GM12878 (cell line): ENCODE data around the gene MAD1L1. TPM values are rescaled to one million over a fixed set of nuclear protein-coding genes. Genes with fewer than 3 reads are reported as not detected.

Experiments
- ATAC-seq: fragments of 200-7000 bp; cut with Tn5 transposase; 3 replicates; pipeline ENCODE4 v1.9.1; 2020; ENCODE audit warnings: mild to moderate bottlenecking, moderate library complexity
- BruUV-seq: library from RNA; stranded (reverse); fragments of 400-500 nt; replicated peaks from 2 replicates; lab custom pipeline; 2021; lab: Mats Ljungman, UMichigan
- CTCF ChIA-PET: fragments of 300-600 bp; sonication (Branson Sonifier 250); formaldehyde crosslinking; extraction: SDS; loops from one replicate; lab custom pipeline; 2021; ENCODE audit warnings: inconsistent platforms; lab: Yijun Ruan, JAX
- POLR2A ChIA-PET: fragments of 350-600 bp; formaldehyde crosslinking; extraction: SDS; loops from one replicate; lab custom pipeline; 2021; ENCODE audit warnings: inconsistent platforms; lab: Charles Lee
- RAD21 ChIA-PET: fragments of 300-600 bp; sonication (Branson Sonifier 250); formaldehyde crosslinking; loops from one replicate; lab custom pipeline; 2023; ENCODE audit warnings: antibody characterized with exemption; ENCODE audit not compliant: unreplicated experiment; lab: Charles Lee
- SMC1A ChIA-PET: fragments of 300-600 bp; sonication (Branson Sonifier 250); formaldehyde crosslinking; loops from one replicate; lab custom pipeline; 2023; ENCODE audit not compliant: unreplicated experiment, uncharacterized antibody; lab: Charles Lee
- DNase-seq: peaks from one replicate; pipeline ENCODE4 v3.0.0-alpha.2; 2011; ENCODE audit warnings: low read depth, low spot score
- FAIRE-seq: peaks from 3 replicates; lab custom pipeline; 2011; peaks lifted over from hg19 to GRCh38; lab: Jason Lieb, UNC
- H2AFZ ChIP-seq: 2 replicates; pipeline ENCODE4 v1.6.0; 2011; ENCODE audit warnings: low read depth, low read length, control low read depth; ENCODE audit not compliant: control insufficient read depth
- H3K27ac ChIP-seq: 2 replicates; pipeline ENCODE4 v1.5.1; 2011; ENCODE audit warnings: control low read depth; ENCODE audit not compliant: control insufficient read depth, insufficient read depth
- H3K27me3 ChIP-seq, 2 experiments: replicated peaks in 1 of 2; 2 replicates each; pipeline versions ENCODE4 v1.6.0 to v1.6.1; 2011; ENCODE audit warnings: low read length in 1 of 2; ENCODE audit not compliant: control insufficient read depth in 2 of 2, insufficient read depth in 2 of 2
- H3K36me3 ChIP-seq, 2 experiments: 2 replicates each; pipeline ENCODE4 v1.5.1; 2011; ENCODE audit warnings: low read length in 1 of 2; ENCODE audit not compliant: control insufficient read depth in 2 of 2, insufficient read depth in 2 of 2
- H3K4me1 ChIP-seq: 2 replicates; pipeline ENCODE4 v1.6.1; 2011; ENCODE audit warnings: mild to moderate bottlenecking, low read length, moderate library complexity, mixed read lengths; ENCODE audit not compliant: control insufficient read depth, insufficient read depth
- H3K4me2 ChIP-seq: 2 replicates; pipeline ENCODE4 v1.6.0; 2011; ENCODE audit warnings: control low read depth; ENCODE audit not compliant: control insufficient read depth, insufficient read depth
- H3K4me3 ChIP-seq: fragments of 200-600 bp; sonication (generic); 2 replicates; pipeline ENCODE4 v1.5.1; 2016
- H3K79me2 ChIP-seq: 2 replicates; pipeline ENCODE4 v1.6.0; 2011; ENCODE audit warnings: low read length; ENCODE audit not compliant: control insufficient read depth, insufficient read depth
- H3K9ac ChIP-seq: 2 replicates; pipeline ENCODE4 v1.8.0; 2011; ENCODE audit warnings: low read length, control low read depth, mixed read lengths; ENCODE audit not compliant: control insufficient read depth, insufficient read depth
- H3K9me3 ChIP-seq: replicated peaks from 3 replicates; pipeline ENCODE4 v1.5.1; 2011; ENCODE audit warnings: mild to moderate bottlenecking, low read length; ENCODE audit not compliant: control insufficient read depth, insufficient read depth
- H4K20me1 ChIP-seq: 2 replicates; pipeline ENCODE4 v1.6.0; 2011; ENCODE audit not compliant: control insufficient read depth, insufficient read depth
- CHD2 ChIP-seq: IDR thresholded peaks from 2 replicates; pipeline ENCODE4 v1.6.1; 2011; ENCODE audit warnings: low read depth, low read length, improper control_type of control experiment, borderline replicate concordance
- EED ChIP-seq: sonication (generic); IDR thresholded peaks from 2 replicates; pipeline ENCODE4 v1.6.1; 2016; ENCODE audit warnings: antibody characterized with exemption, low read depth
- MTA3 ChIP-seq: IDR thresholded peaks from 2 replicates; pipeline ENCODE4 v1.6.1; 2012; ENCODE audit warnings: low read length, inconsistent platforms, borderline replicate concordance
- MYB ChIP-seq: fragments of 150-350 bp; IDR thresholded peaks from 2 replicates; pipeline ENCODE4 v1.6.1; 2014; ENCODE audit warnings: mild to moderate bottlenecking, low read depth, low read length, borderline replicate concordance
- MYC ChIP-seq: IDR thresholded peaks from 2 replicates; pipeline ENCODE4 v1.6.1; 2011; ENCODE audit warnings: mild to moderate bottlenecking, low read length, moderate library complexity, inconsistent platforms; ENCODE audit not compliant: insufficient read depth, insufficient replicate concordance, insufficient read length, severe bottlenecking
- NFIC ChIP-seq: IDR thresholded peaks from 2 replicates; pipeline ENCODE4 v1.6.1; 2012; ENCODE audit warnings: low read depth, mild to moderate bottlenecking, inconsistent platforms, low read length, moderate library complexity
- NFYB ChIP-seq: IDR thresholded peaks from 2 replicates; pipeline ENCODE4 v1.6.1; 2011; ENCODE audit warnings: low read depth, mild to moderate bottlenecking, low read length, improper control_type of control experiment, moderate library complexity; ENCODE audit not compliant: insufficient read depth
- NR2C1 ChIP-seq: fragments of 450-650 bp; IDR thresholded peaks from 2 replicates; pipeline ENCODE4 v1.6.1; 2017; ENCODE audit warnings: antibody characterized with exemption, mild to moderate bottlenecking, moderate library complexity
- PML ChIP-seq: IDR thresholded peaks from 2 replicates; pipeline ENCODE4 v1.6.1; 2012; ENCODE audit warnings: low read length, inconsistent platforms
- RAD21 ChIP-seq: IDR thresholded peaks from 2 replicates; pipeline ENCODE4 v1.6.1; 2011; ENCODE audit warnings: mild to moderate bottlenecking, low read depth, low read length, moderate library complexity; ENCODE audit not compliant: insufficient read depth
- WGBS: methylation state at CpG from one replicate; pipeline ENCODE4 v1.1.6; 2016; ENCODE audit warnings: low lambda C conversion rate; ENCODE audit not compliant: insufficient replicate concordance, insufficient coverage; ENCODE audit errors: missing lambda C conversion rate; 5-methylcytosine and 5-hydroxymethylcytosine counted together
- in situ Hi-C: fragments of 300-500 bp; cut with MboI; formaldehyde crosslinking; loops from 9 replicates; pipeline ENCODE4 v1.14.3; 2018; ENCODE audit warnings: mixed read lengths
- intact Hi-C: fragments of 100-400 bp; cut with micrococcal nuclease; formaldehyde crosslinking; loops from one replicate; pipeline ENCODE4 v1.14.2; 2022; ENCODE audit not compliant: unreplicated experiment
- polyA plus RNA-seq, 11 experiments: library from polyadenylated mRNA; depleted of rRNA in 4 of 11; unstranded in 6 of 11; stranded (reverse) in 5 of 11; fragments of >200 nt; fragmentation: Nextera tagmentation in 4 of 11; fragmentation: Illumina TruSeq in 1 of 11; extraction: Ambion mirVana in 4 of 11; extraction: Trizol in 1 of 11; gene quantifications; 1 replicate in 1 of 11; 2 replicates in 10 of 11; pipeline versions ENCODE4 v1.2.1 to v1.2.3, GENCODE V29; 2011 to 2016; ENCODE audit warnings: inconsistent platforms in 2 of 11, missing spikeins in 2 of 11, low read depth in 1 of 11
- total RNA-seq, 4 experiments: library from RNA; depleted of rRNA in 3 of 4; stranded (reverse); fragments of >200 nt in 3 of 4; fragmentation: Illumina TruSeq in 1 of 4; extraction: Trizol in 1 of 4; gene quantifications; 2 replicates each; pipeline versions ENCODE4 v1.2.1 to v1.2.3, GENCODE V29; 2013 to 2021
- TF ChIP-seq, protein P1 (sequence below), 3 experiments: IDR thresholded peaks in 2 of 3; conservative IDR thresholded peaks in 1 of 3; 2 replicates each; pipeline ENCODE4 v1.5.1; 2011; ENCODE audit warnings: low read depth in 3 of 3, low read length in 3 of 3, mild to moderate bottlenecking in 3 of 3, control low read depth in 2 of 3, moderate library complexity in 2 of 3, inconsistent platforms in 1 of 3, mixed read lengths in 1 of 3; ENCODE audit not compliant: control insufficient read depth in 2 of 3, insufficient read depth in 1 of 3; ENCODE audit errors: extremely low read depth in 1 of 3
- TF ChIP-seq, protein P2 (sequence below): fragments of 450-650 bp; IDR thresholded peaks from 2 replicates; pipeline ENCODE4 v1.6.1; 2017; ENCODE audit warnings: low read depth, mild to moderate bottlenecking, moderate library complexity
- TF ChIP-seq, protein P3 (sequence below): fragments of 450-650 bp; formaldehyde crosslinking; IDR thresholded peaks from 2 replicates; pipeline ENCODE4 v1.5.0; 2022; ENCODE audit warnings: mild to moderate bottlenecking, missing genetic modification characterization
- TF ChIP-seq, protein P4 (sequence below): fragments of 450-650 bp; IDR thresholded peaks from 2 replicates; pipeline ENCODE4 v1.6.1; 2017; ENCODE audit warnings: borderline replicate concordance

MAD1L1 gene
- total and polyA plus RNA-seq, 10 of the 15 experiments (the other 5 are each of a cell fraction or from before 2014, with no cell fraction given) = 2.2 to 76.8 (median 38.3) TPM

DNA sequence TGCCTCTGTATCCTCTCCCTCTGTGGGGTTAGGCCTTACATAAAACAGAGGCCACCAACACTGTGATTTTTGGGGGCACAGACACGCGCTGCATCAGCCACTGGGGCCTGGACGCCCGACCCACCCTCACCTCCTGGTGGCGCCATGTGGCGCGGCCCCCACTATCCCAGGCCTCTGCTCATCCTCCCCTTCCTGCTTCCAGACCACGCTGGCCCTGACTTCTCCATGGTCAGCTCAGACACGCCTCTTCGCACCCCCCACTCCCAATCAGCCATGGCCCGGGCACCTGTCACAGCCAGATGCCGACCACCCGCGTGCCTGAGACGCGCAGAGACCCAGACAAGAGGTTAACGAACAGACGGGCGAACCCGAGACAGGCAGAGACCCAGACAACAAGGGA is 298.7 kb downstream of the MAD1L1 start:
- in situ Hi-C loops (no loop called here), intact Hi-C loops (no loop called here)
- Histone ChIP-seq H3K4me3 (no peak overlapping the region), H3K9ac (no peak overlapping the region), H3K4me1 (peaks cover 5% of the 10 kb centered on the region; the same call in 1 of the 2 replicates), H3K4me2 (no peak overlapping the region), H4K20me1 (no peaks in the 10 kb centered on the region), H3K79me2 (peaks cover 10% of the 10 kb centered on the region), H3K27ac (no peak overlapping the region), H3K9me3 (peaks cover 4% of the 10 kb centered on the region; the same call in 1 of the 3 replicates), H3K27me3 (no peaks in the 10 kb centered on the region), H3K36me3 (peaks cover 0 to 9% of the 10 kb centered on the region in 2 experiments; a peak in 2 of 4 replicates), H2AFZ (no peak overlapping the region)
- RAD21 ChIA-PET = no interaction called here
- FAIRE-seq (no peak), ATAC-seq (no peak), DNase-seq (no peak)
- POLR2A ChIA-PET = no interaction called here
- BruUV-seq = no TSS peak
- CTCF ChIA-PET = no interaction called here
- SMC1A ChIA-PET = no interaction called here
- 93% methylated on average over 16 of the region's 20 CpGs for WGBS
- no peak for TF ChIP-seq NFIC
- TF ChIP-seq MYC = no peak
- TF ChIP-seq MTA3 = no peak
- TF ChIP-seq, protein P1, sequence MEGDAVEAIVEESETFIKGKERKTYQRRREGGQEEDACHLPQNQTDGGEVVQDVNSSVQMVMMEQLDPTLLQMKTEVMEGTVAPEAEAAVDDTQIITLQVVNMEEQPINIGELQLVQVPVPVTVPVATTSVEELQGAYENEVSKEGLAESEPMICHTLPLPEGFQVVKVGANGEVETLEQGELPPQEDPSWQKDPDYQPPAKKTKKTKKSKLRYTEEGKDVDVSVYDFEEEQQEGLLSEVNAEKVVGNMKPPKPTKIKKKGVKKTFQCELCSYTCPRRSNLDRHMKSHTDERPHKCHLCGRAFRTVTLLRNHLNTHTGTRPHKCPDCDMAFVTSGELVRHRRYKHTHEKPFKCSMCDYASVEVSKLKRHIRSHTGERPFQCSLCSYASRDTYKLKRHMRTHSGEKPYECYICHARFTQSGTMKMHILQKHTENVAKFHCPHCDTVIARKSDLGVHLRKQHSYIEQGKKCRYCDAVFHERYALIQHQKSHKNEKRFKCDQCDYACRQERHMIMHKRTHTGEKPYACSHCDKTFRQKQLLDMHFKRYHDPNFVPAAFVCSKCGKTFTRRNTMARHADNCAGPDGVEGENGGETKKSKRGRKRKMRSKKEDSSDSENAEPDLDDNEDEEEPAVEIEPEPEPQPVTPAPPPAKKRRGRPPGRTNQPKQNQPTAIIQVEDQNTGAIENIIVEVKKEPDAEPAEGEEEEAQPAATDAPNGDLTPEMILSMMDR (IDR thresholded peaks at IDR 0.05 in 2 of 3, conservative IDR thresholded peaks at IDR 0.05 in 1 of 3; ENCODE audit: control insufficient read depth in 2 of 3, extremely low read depth in 1 of 3, insufficient read depth in 1 of 3, low read depth in 3 of 3, low read length in 3 of 3) = no peak
- no peak for TF ChIP-seq NFYB
- no peak for TF ChIP-seq EED
- TF ChIP-seq, protein P2, sequence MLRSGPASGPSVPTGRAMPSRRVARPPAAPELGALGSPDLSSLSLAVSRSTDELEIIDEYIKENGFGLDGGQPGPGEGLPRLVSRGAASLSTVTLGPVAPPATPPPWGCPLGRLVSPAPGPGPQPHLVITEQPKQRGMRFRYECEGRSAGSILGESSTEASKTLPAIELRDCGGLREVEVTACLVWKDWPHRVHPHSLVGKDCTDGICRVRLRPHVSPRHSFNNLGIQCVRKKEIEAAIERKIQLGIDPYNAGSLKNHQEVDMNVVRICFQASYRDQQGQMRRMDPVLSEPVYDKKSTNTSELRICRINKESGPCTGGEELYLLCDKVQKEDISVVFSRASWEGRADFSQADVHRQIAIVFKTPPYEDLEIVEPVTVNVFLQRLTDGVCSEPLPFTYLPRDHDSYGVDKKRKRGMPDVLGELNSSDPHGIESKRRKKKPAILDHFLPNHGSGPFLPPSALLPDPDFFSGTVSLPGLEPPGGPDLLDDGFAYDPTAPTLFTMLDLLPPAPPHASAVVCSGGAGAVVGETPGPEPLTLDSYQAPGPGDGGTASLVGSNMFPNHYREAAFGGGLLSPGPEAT = no peak
- TF ChIP-seq, protein P3, sequence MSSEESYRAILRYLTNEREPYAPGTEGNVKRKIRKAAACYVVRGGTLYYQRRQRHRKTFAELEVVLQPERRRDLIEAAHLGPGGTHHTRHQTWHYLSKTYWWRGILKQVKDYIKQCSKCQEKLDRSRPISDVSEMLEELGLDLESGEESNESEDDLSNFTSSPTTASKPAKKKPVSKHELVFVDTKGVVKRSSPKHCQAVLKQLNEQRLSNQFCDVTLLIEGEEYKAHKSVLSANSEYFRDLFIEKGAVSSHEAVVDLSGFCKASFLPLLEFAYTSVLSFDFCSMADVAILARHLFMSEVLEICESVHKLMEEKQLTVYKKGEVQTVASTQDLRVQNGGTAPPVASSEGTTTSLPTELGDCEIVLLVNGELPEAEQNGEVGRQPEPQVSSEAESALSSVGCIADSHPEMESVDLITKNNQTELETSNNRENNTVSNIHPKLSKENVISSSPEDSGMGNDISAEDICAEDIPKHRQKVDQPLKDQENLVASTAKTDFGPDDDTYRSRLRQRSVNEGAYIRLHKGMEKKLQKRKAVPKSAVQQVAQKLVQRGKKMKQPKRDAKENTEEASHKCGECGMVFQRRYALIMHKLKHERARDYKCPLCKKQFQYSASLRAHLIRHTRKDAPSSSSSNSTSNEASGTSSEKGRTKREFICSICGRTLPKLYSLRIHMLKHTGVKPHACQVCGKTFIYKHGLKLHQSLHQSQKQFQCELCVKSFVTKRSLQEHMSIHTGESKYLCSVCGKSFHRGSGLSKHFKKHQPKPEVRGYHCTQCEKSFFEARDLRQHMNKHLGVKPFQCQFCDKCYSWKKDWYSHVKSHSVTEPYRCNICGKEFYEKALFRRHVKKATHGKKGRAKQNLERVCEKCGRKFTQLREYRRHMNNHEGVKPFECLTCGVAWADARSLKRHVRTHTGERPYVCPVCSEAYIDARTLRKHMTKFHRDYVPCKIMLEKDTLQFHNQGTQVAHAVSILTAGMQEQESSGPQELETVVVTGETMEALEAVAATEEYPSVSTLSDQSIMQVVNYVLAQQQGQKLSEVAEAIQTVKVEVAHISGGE (CRISPR knock-in tag) = no peak
- no peak for TF ChIP-seq RAD21
- TF ChIP-seq MYB = no peak
- TF ChIP-seq PML = no peak
- no peak for TF ChIP-seq NR2C1
- TF ChIP-seq, protein P4, sequence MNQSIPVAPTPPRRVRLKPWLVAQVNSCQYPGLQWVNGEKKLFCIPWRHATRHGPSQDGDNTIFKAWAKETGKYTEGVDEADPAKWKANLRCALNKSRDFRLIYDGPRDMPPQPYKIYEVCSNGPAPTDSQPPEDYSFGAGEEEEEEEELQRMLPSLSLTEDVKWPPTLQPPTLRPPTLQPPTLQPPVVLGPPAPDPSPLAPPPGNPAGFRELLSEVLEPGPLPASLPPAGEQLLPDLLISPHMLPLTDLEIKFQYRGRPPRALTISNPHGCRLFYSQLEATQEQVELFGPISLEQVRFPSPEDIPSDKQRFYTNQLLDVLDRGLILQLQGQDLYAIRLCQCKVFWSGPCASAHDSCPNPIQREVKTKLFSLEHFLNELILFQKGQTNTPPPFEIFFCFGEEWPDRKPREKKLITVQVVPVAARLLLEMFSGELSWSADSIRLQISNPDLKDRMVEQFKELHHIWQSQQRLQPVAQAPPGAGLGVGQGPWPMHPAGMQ = no peak
- no peak for TF ChIP-seq CHD2
